Colonic mucosa (tissue), 4 donors: ENCODE results near the gene AFG1L. TPM values are rescaled to one million over a fixed set of nuclear protein-coding genes. Genes with fewer than 3 reads are reported as not detected.

ENCODE experiments used
- DNase-seq: peaks from one replicate; pipeline ENCODE4 v3.0.0-alpha.2; 2020
- H3K27ac ChIP-seq: fragments of 200-600 bp; one replicate; pipeline ENCODE4 v1.8.0; 2021
- H3K27me3 ChIP-seq: fragments of 200-600 bp; one replicate; pipeline ENCODE4 v1.8.0; 2021
- H3K36me3 ChIP-seq: fragments of 200-600 bp; one replicate; pipeline ENCODE4 v1.8.0; 2021
- H3K4me1 ChIP-seq: fragments of 200-600 bp; one replicate; pipeline ENCODE4 v1.8.0; 2021; ENCODE audit warnings: mild to moderate bottlenecking
- H3K4me3 ChIP-seq: fragments of 200-600 bp; one replicate; pipeline ENCODE4 v1.8.0; 2021
- H3K9ac ChIP-seq, 2 donors: one replicate each; pipeline ENCODE4 v1.7.0; 2013; ENCODE audit warnings: control low read depth in 2 of 2, low read depth in 2 of 2, low read length in 2 of 2
- H3K9me3 ChIP-seq: fragments of 200-600 bp; one replicate; pipeline ENCODE4 v1.8.0; 2021
- CTCF ChIP-seq: fragments of 200-600 bp; IDR thresholded peaks from one replicate; pipeline ENCODE4 v1.8.0; 2022; ENCODE audit warnings: antibody characterized with exemption, mild to moderate bottlenecking
- intact Hi-C: fragments of 100-400 bp; cut with DNase I; formaldehyde crosslinking; loops from one replicate; pipeline ENCODE4 v1.14.1; 2022
- total RNA-seq, 2 donors: library from RNA; stranded (reverse); fragmentation: NEBNext Ultra II Directional in 1 of 2; extraction: Animal tissue kit (Norgen Biotek cat#: 25700) in 1 of 2; gene quantifications; one replicate each; pipeline ENCODE4 v1.2.1, GENCODE V29; 2021
- donor health status: healthy.
- donor health status: DM: no; HTN: no; CAD: no.
- donor health status: DM: no; HTN: no; CAD: no.

The AFG1L gene
- total RNA-seq, 2 donors from 2014 or later = 9.5 to 10.9 TPM

- TF ChIP-seq CTCF = no peak
- H3K27ac ChIP-seq = no peak overlapping the region
- no peaks in the 10 kb centered on the region for H3K36me3 ChIP-seq
- no peaks in the 10 kb centered on the region for H3K4me1 ChIP-seq
- no peak for DNase-seq
- H3K9ac ChIP-seq = no peak overlapping the region
- H3K4me3 ChIP-seq = no peak overlapping the region
- H3K9me3 ChIP-seq = no peaks in the 10 kb centered on the region
- no peaks in the 10 kb centered on the region for H3K27me3 ChIP-seq
- intact Hi-C loops = no loop called here
Measured at GRCh38 chr6:108476376-108476775, 181.5 kb downstream of the AFG1L start.

- Histone ChIP-seq H3K4me1 (no peaks in the 10 kb centered on the region), H3K9ac (no peak overlapping the region), H3K9me3 (no peaks in the 10 kb centered on the region), H3K27me3 (no peaks in the 10 kb centered on the region), H3K4me3 (no peak overlapping the region), H3K27ac (no peak overlapping the region), H3K36me3 (no peaks in the 10 kb centered on the region)
- no peak for DNase-seq
- no peak for TF ChIP-seq CTCF
- intact Hi-C loops = no loop called here
Measured at GRCh38 chr6:108476847-108477430, 182.1 kb downstream of the AFG1L start.

GRCh38 chr6:108482559-108482958, 187.7 kb downstream of the AFG1L start:
- no peaks in the 10 kb centered on the region for H3K4me1 ChIP-seq
- H3K36me3 ChIP-seq = no peaks in the 10 kb centered on the region
- no peak overlapping the region for H3K4me3 ChIP-seq
- H3K9me3 ChIP-seq = no peaks in the 10 kb centered on the region
- no peak for DNase-seq
- intact Hi-C loops = no loop called here
- TF ChIP-seq CTCF = no peak
- no peak overlapping the region for H3K9ac ChIP-seq
- H3K27me3 ChIP-seq = no peaks in the 10 kb centered on the region
- no peak overlapping the region for H3K27ac ChIP-seq

- no peak for TF ChIP-seq CTCF
- Histone ChIP-seq H3K9ac (no peak overlapping the region), H3K4me1 (no peaks in the 10 kb centered on the region), H3K27me3 (no peaks in the 10 kb centered on the region), H3K4me3 (no peak overlapping the region), H3K36me3 (no peaks in the 10 kb centered on the region), H3K9me3 (no peaks in the 10 kb centered on the region), H3K27ac (no peak overlapping the region)
- intact Hi-C loops = no loop called here
- no peak for DNase-seq
Measured at GRCh38 chr6:108484016-108484415, 189.2 kb downstream of the AFG1L start.

GRCh38 chr6:108489699-108490098, 194.8 kb downstream of the AFG1L start:
- intact Hi-C loops = loop anchor here (10.0 kb wide), 1 partner anchor 375 kb away; no protein-coding TSS in a partner anchor

More at GRCh38 chr6:108489699-108490098, 194.8 kb downstream of the AFG1L start:
- DNase-seq = no peak
- no peaks in the 10 kb centered on the region for H3K36me3 ChIP-seq
- H3K27ac ChIP-seq = no peak overlapping the region
- no peak overlapping the region for H3K9ac ChIP-seq
- no peaks in the 10 kb centered on the region for H3K27me3 ChIP-seq
- H3K4me1 ChIP-seq = no peaks in the 10 kb centered on the region
- no peak overlapping the region for H3K4me3 ChIP-seq
- no peak for TF ChIP-seq CTCF
- H3K9me3 ChIP-seq = no peaks in the 10 kb centered on the region
